ENCODE measurements around the gene MAP2K5.

DNA sequence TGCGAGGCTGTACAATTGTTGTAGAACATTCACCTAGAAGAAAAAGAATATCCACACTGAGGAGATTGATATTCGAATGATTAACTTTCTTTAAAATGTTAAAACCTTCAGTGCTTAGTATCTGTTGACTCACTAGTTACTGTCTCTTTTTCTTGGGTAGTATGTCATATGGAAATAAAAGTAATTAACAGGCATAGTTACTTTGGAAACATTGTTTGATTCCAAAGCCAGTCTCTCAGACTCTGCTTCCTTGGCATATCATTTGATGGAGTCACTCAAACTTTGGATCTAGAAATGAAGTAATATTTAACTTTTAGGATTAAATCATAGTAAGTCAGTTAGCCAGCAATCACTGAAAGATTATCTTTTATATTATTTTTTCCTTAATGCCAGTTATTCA is 63.4 kb downstream of the MAP2K5 start:
- no peak for TF ChIP-seq GABPA (IDR thresholded peaks at IDR 0.05; ENCODE audit: low read depth)
- TF ChIP-seq, protein P1, sequence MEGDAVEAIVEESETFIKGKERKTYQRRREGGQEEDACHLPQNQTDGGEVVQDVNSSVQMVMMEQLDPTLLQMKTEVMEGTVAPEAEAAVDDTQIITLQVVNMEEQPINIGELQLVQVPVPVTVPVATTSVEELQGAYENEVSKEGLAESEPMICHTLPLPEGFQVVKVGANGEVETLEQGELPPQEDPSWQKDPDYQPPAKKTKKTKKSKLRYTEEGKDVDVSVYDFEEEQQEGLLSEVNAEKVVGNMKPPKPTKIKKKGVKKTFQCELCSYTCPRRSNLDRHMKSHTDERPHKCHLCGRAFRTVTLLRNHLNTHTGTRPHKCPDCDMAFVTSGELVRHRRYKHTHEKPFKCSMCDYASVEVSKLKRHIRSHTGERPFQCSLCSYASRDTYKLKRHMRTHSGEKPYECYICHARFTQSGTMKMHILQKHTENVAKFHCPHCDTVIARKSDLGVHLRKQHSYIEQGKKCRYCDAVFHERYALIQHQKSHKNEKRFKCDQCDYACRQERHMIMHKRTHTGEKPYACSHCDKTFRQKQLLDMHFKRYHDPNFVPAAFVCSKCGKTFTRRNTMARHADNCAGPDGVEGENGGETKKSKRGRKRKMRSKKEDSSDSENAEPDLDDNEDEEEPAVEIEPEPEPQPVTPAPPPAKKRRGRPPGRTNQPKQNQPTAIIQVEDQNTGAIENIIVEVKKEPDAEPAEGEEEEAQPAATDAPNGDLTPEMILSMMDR (IDR thresholded peaks at IDR 0.05 in 2 of 3, conservative IDR thresholded peaks at IDR 0.05 in 1 of 3; ENCODE audit: control insufficient read depth in 2 of 3, extremely low read depth in 1 of 3, insufficient read depth in 1 of 3, low read depth in 3 of 3, low read length in 3 of 3): no peak

Measured in GM12878 (cell line).